ENCODE data around the gene ARID3C. TPM values are rescaled to one million over a fixed set of nuclear protein-coding genes. Genes with fewer than 3 reads are reported as not detected.
"Not testable (repeated sequence)": the region's sequence is repeated elsewhere in the genome, so short reads cannot be mapped to it uniquely, and the experiment has no call there.

Gene ARID3C
- total RNA-seq, 1 donor from 2014 or later: not detected

DNA sequence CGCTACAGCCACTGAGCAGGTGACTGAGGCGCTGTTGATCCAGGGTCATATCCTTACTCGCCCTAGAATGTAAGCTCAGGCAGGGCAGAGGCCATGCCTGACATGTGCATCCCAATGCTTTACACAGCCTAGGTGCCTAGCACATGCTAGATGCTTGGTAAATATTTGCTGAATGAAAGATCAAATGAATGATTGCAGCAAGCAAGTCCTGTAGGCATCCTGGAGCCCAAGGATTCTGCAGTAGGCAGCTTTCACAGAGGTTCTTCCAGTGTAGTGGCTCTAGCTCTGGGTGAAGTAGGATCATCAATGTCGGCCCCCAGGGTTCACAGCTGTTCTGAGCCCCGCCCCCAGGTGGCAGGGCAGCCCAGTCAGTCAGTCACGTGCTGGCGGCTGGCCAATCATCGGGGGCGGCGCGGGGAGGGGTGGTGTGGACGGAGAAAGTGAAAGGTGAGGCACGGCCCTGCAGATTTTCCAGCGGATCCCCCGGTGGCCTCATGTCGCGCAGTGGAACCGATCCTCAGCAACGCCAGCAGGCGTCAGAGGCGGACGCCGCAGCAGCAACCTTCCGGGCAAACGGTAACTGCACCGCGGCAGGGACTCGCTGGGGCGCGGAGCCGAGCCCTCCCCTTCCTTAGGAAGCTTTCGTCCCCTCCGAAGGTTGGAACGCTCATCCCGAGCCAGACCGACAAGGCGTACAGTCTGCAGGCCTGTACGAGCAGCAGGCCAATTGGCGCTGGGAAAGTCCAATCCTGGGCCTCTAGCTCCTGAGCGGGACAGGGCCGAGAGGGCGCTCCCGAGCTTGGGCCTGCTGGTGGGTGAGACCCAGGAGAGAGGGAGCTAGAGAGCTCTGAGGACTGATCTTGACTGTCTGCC is 17.6 kb upstream of the ARID3C start, which contains the start of gene GALT:
Gene GALT (plus strand): TSS at position 465 of the 873 bp plus-strand sequence. CDS start 30 bp downstream, at position 495.
- TF ChIP-seq, protein P1, sequence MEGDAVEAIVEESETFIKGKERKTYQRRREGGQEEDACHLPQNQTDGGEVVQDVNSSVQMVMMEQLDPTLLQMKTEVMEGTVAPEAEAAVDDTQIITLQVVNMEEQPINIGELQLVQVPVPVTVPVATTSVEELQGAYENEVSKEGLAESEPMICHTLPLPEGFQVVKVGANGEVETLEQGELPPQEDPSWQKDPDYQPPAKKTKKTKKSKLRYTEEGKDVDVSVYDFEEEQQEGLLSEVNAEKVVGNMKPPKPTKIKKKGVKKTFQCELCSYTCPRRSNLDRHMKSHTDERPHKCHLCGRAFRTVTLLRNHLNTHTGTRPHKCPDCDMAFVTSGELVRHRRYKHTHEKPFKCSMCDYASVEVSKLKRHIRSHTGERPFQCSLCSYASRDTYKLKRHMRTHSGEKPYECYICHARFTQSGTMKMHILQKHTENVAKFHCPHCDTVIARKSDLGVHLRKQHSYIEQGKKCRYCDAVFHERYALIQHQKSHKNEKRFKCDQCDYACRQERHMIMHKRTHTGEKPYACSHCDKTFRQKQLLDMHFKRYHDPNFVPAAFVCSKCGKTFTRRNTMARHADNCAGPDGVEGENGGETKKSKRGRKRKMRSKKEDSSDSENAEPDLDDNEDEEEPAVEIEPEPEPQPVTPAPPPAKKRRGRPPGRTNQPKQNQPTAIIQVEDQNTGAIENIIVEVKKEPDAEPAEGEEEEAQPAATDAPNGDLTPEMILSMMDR (conservative IDR thresholded peaks at IDR 0.05): peak; percentile 56
- H3K4me3 Mint-ChIP-seq: peak within 1 kb of the TSS; percentile 92
- peaks cover 25% of the 10 kb centered on the region for H3K4me1 Mint-ChIP-seq (ENCODE audit: unreplicated experiment)

GRCh38 chr9:34644766-34645314 is 16.0 kb upstream of the ARID3C start:
- no peak for DNase-seq (ENCODE audit: extremely low spot score, unreplicated experiment)
- peaks cover 9% of the 10 kb centered on the region for H3K36me3 Mint-ChIP-seq
- peaks cover 20% of the 10 kb centered on the region for H3K4me1 Mint-ChIP-seq (ENCODE audit: unreplicated experiment)

More for the DNA sequence above, 17.6 kb upstream of the ARID3C start, which contains the start of gene GALT:
- Mint-ChIP-seq H3K36me3 (peaks cover 9% of the 10 kb centered on the region), H3K27ac (peak within 1 kb of the TSS; percentile 80), H3K27me3 (no peaks in the 10 kb centered on the region), H3K9me3 (no peaks in the 10 kb centered on the region)
- DNase-seq (ENCODE audit: extremely low spot score, unreplicated experiment): peak; percentile 94

DNA sequence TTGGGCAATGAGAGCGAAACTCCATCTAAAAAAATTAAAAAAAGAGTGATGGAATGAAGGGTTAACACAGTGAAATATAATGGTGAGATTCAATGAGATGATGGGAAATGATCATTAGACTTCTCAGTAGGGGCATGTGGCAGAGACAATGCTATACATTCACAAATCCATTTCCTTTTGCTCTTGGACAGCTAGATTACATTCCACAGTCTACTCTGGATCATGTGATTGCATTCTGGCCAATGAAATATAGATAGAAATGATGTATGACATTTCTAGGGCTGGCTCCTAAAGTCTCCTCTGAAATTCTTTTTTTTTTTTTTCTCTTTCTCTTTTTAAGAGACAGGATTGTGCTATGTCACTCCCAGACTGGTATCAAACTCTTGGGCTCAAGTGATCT is 13.8 kb upstream of the ARID3C start:
- no peak overlapping the region for H3K4me3 Mint-ChIP-seq
- no peaks in the 10 kb centered on the region for H3K27me3 Mint-ChIP-seq
- H3K36me3 Mint-ChIP-seq: no peaks in the 10 kb centered on the region
- H3K27ac Mint-ChIP-seq: no peak overlapping the region
- no peak for DNase-seq (ENCODE audit: extremely low spot score, unreplicated experiment)
- TF ChIP-seq, protein P1 (conservative IDR thresholded peaks at IDR 0.05): no peak
- no peaks in the 10 kb centered on the region for H3K9me3 Mint-ChIP-seq
- H3K4me1 Mint-ChIP-seq (ENCODE audit: unreplicated experiment): peaks cover 24% of the 10 kb centered on the region

More at GRCh38 chr9:34644766-34645314, 16.0 kb upstream of the ARID3C start:
- Mint-ChIP-seq H3K4me3 (peak overlapping the region; percentile 31), H3K27me3 (no peaks in the 10 kb centered on the region), H3K9me3 (no peaks in the 10 kb centered on the region), H3K27ac (no peak overlapping the region)
- TF ChIP-seq, protein P1 (conservative IDR thresholded peaks at IDR 0.05): no peak

GRCh38 chr9:34639322-34639721 is 10.5 kb upstream of the ARID3C start:
- not testable (repeated sequence) for H3K27me3 Mint-ChIP-seq; H3K4me3 Mint-ChIP-seq; H3K36me3 Mint-ChIP-seq; H3K27ac Mint-ChIP-seq; DNase-seq (ENCODE audit: extremely low spot score, unreplicated experiment); H3K9me3 Mint-ChIP-seq
- peaks cover 18% of the 10 kb centered on the region for H3K4me1 Mint-ChIP-seq (ENCODE audit: unreplicated experiment)

- Mint-ChIP-seq H3K27me3 (no peaks in the 10 kb centered on the region), H3K36me3 (no peaks in the 10 kb centered on the region), H3K4me1 (ENCODE audit: unreplicated experiment) (peaks cover 22% of the 10 kb centered on the region), H3K27ac (peak overlapping the region; percentile 76), H3K9me3 (no peaks in the 10 kb centered on the region), H3K4me3 (peak overlapping the region; percentile 91)
- TF ChIP-seq, protein P1 (conservative IDR thresholded peaks at IDR 0.05): no peak
- DNase-seq (ENCODE audit: extremely low spot score, unreplicated experiment): no peak
Measured at GRCh38 chr9:34638138-34638445, 9.2 kb upstream of the ARID3C start.

Measured in type B pancreatic cell (in vitro differentiated cells).